Neural cell (in vitro differentiated cells): ENCODE results near the gene MAGI2.
"Not testable (repeated sequence)": the region's sequence is repeated elsewhere in the genome, so short reads cannot be mapped to it uniquely, and the experiment has no call there.

Experiments used
- EZH2 ChIP-seq: fragments of 200-600, 300-800 bp; shearing (Covaris generic), sonication (generic); IDR thresholded peaks from 2 replicates; pipeline ENCODE4 v1.6.1; 2014; ENCODE audit warnings: antibody characterized with exemption, low read length, borderline replicate concordance, mild to moderate bottlenecking; ENCODE audit not compliant: insufficient read depth, poor library complexity, severe bottlenecking
- RAD21 ChIP-seq: fragments of 450-650 bp; conservative IDR thresholded peaks from 2 replicates; pipeline ENCODE4 v1.6.1; 2014; ENCODE audit warnings: antibody characterized with exemption, mild to moderate bottlenecking, moderate library complexity
- TF ChIP-seq, protein P1 (sequence below): fragments of 450-650 bp; IDR thresholded peaks from 2 replicates; pipeline ENCODE4 v1.5.1; 2014; ENCODE audit warnings: antibody characterized with exemption, mild to moderate bottlenecking, moderate library complexity; ENCODE audit not compliant: poor library complexity, severe bottlenecking

- not testable (repeated sequence) for TF ChIP-seq EZH2, RAD21
- TF ChIP-seq, protein P1, sequence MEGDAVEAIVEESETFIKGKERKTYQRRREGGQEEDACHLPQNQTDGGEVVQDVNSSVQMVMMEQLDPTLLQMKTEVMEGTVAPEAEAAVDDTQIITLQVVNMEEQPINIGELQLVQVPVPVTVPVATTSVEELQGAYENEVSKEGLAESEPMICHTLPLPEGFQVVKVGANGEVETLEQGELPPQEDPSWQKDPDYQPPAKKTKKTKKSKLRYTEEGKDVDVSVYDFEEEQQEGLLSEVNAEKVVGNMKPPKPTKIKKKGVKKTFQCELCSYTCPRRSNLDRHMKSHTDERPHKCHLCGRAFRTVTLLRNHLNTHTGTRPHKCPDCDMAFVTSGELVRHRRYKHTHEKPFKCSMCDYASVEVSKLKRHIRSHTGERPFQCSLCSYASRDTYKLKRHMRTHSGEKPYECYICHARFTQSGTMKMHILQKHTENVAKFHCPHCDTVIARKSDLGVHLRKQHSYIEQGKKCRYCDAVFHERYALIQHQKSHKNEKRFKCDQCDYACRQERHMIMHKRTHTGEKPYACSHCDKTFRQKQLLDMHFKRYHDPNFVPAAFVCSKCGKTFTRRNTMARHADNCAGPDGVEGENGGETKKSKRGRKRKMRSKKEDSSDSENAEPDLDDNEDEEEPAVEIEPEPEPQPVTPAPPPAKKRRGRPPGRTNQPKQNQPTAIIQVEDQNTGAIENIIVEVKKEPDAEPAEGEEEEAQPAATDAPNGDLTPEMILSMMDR: not testable (repeated sequence)
Observed at GRCh38 chr7:78322231-78322630, 1131.2 kb downstream of the MAGI2 start.
